NCI-H146 (cell line): ENCODE results near the gene TMPRSS4.
"Not testable (repeated sequence)": the region's sequence is repeated elsewhere in the genome, so short reads cannot be mapped to it uniquely, and the experiment has no call there.

Source experiments
- DNase-seq: peaks from one replicate; lab custom pipeline; 2025; lab: John Stamatoyannopoulos, UW

Gene TMPRSS4

GRCh38 chr11:118057251-118058145, 19.4 kb upstream of the TMPRSS4 start:
- no peak for DNase-seq

GRCh38 chr11:118058311-118059245, 18.3 kb upstream of the TMPRSS4 start:
- no peak for DNase-seq

GRCh38 chr11:118059246-118059940, 17.5 kb upstream of the TMPRSS4 start:
- no peak for DNase-seq

- no peak for DNase-seq
Measured at GRCh38 chr11:118060081-118060661, 16.7 kb upstream of the TMPRSS4 start.

DNA sequence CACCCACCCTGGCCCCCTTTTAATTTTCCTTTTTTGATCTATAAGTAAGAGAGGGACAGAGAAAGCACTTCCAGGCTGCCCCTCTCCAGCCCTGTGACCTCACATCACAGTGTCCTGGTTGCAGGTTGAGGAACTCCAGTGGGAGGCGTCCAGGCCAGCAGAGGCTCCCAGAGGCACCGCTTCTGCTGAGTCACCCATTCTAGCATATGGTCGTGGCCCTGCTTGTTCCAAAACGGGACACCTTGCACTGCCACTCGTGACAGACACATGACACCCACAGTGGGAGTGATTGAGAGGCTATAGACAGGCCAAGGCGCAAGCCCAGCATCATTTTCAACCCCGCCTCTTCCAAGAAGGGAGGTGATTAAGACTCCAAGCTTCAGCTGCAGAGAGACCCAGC, 16.0 kb upstream of the TMPRSS4 start:
- DNase-seq, result no peak

- no peak for DNase-seq
Measured at GRCh38 chr11:118061586-118062125, 15.2 kb upstream of the TMPRSS4 start.

DNA sequence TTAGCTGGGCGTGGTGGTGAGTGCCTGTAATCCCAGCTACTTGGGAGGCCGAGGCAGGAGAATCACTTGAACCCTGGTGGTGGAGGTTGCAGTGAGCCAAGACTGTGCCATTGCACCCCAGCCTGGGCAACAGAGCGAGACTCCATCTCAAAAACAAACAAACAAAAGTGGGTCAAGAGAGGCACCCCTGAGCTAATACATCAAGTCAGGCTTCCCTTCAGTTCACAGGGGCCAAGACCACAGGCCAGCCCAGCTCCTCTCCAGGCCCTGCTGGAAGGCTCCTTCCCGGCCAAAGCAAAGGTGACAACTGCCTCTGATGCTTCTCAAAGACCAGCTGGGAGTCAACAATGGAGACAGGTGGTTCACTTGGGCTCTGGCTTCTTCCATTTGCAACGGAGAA, 14.7 kb upstream of the TMPRSS4 start:
- DNase-seq, result not testable (repeated sequence)

DNA sequence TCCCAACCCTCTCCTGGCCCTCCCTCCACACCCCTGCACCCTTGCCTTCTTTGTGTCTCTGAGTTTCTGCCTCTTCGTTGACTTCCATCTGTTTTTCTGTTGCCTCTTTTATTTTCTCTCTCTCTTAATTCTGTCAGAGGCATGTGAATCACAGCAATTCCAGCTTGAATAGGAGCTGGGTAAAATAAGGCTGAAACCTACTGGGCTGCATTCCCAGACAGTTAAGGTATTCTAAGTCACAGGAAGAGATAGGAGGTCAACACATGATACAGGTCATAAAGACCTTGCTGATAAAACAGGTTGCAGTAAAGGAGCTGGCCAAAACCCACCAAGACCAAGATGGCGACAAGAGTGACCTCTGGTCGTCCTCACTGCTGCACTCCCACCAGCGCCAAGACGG, 14.2 kb upstream of the TMPRSS4 start:
- DNase-seq, result not testable (repeated sequence)

- DNase-seq, result no peak
Measured at GRCh38 chr11:118064956-118065355, 11.9 kb upstream of the TMPRSS4 start.

- DNase-seq, result no peak
Measured at GRCh38 chr11:118065384-118065783, 11.5 kb upstream of the TMPRSS4 start.

- DNase-seq, result peak; percentile 12
Measured at GRCh38 chr11:118067006-118067405, 9.9 kb upstream of the TMPRSS4 start.

DNA sequence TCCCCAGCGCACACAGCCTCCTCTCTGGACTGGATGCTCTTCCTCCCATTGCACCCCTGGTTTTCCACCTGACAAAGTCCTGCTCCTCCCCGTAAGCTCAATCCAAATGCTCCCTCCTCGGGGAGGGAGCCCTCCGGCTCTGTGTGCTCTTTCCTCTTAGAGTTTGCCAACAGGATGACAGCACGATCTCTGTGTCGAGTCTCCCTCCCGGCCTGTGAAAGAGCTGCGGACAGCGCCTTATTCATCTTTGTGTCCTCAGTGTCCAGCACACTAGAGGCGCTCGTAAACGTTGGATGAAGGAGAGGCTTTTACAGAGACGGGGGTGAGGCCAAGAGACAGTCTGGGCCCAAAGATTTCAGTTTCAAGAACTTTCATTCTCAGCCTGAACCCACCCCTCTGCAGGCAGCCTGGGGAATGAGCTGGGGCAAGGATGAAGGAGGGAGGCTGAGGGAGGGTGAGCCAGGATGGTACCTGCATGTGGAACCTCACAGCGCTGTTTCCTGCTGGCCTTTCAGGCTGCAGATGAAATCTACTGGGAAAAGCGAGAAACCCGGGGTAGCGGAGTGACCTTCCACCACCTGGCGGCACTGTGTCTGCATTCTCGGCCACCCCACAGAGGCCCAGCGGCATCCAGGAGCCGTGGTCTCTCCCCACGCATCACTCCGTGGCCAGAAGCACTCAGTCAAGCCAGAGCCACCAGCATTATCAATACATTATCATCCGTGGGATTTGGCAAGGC, 8.5 kb upstream of the TMPRSS4 start:
- no peak for DNase-seq

DNA sequence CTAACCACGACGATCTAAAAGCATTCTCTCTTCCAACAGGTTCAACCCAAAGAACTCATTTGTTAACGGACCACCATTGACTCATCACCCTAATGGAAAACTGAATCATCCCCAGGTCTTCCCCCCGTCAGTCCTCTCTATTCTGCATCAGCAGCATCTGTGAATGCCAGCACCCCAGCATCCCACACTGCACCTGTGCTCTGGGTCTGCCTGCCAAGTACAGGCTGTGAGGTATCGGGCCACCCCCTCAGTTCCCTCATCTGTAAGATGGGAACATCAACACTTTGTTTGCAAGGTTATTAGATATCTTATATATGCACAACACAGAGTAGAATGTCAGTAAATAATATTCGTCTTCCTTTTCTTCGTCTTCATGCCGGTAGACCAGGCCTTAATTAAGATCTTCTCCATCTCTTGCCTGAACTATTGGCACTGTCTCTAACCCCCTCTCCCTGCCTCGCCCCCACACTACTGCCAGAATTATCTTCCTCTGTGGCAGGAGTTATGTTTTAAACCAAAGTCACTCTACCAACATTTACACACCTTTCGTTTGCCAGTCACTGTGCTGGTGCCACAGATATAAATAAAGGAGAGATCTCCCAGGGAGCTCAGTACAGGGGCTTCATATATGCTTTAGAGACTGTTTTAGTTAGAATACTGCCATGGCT, 7.8 kb upstream of the TMPRSS4 start:
- DNase-seq, result no peak

- no peak for DNase-seq
Measured at GRCh38 chr11:118071416-118072030, 5.4 kb upstream of the TMPRSS4 start.

- no peak for DNase-seq
Measured at GRCh38 chr11:118073554-118073953, 3.3 kb upstream of the TMPRSS4 start.

DNA sequence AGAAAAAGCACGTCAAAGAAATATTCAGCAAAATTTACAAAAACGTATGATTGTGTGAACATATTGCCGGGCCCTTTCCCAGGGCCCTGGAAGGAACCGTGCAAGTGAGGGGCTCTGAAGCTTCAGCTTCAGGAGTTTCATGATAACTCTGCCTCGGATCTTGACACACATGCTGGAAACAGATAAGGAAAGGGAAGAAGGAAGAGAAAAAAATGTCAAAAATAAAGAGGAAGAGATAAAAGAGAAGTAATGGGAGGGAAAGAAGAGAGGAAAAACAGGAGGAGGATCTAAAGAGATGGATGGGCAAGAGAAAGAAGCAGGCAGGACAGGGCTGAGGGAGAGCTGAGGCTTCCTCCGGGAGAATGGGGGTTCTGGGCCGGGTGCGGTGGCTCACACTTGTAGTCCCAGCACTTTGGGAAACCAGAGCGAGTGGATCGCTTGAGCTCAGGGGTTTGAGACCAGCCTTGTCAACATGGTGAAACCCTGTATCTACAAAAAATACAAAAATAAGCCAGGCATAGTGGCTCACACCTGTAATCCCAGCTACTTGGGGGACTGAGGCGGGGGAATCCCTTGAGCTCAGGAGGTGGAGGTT, 2.7 kb upstream of the TMPRSS4 start:
- no peak for DNase-seq

DNA sequence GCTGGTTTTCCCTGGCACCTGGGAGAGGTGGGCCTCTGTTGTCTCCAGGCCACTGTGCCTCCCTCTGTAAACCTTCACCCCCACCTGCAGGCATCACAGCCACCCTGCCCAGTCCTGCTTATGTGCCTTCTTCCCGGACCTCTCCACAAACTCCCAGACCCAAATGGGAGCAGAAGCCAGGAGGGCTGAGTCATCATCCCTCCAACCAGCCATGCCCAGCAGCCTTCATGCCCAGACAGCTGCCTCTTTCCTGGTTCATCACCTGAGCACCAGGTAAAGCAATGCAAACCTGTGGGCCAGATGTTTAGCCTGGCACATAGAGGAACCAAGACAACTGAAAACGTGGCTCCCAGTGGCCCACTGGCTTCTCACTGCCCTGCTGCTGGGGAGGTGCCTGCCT, 2.1 kb upstream of the TMPRSS4 start:
- no peak for DNase-seq

DNA sequence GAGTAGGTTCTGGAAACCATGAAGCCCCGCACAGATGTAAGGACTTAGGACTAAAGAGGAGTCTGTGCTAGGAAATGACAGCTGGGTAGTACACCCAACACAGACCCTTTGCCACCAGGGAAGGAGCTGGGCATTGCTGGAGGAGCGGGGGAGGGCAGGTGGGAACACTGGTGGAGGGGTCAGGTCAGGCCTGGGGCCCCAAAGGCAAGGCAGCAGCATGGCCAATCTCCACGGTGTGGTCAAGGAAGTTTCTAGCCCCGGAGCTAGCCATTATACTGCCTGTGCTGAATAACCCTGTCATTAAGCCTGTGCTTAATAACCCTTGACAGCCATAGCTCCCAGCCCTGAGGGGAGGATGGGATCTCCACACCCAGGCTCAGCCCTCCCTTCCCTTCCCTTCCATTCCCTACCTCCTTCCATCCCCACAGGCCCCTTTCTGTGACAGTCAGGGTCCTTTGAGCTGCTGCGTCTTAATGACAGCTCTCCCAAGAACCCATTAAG, 2.1 kb downstream of the TMPRSS4 start:
- DNase-seq, result peak; percentile 10

DNA sequence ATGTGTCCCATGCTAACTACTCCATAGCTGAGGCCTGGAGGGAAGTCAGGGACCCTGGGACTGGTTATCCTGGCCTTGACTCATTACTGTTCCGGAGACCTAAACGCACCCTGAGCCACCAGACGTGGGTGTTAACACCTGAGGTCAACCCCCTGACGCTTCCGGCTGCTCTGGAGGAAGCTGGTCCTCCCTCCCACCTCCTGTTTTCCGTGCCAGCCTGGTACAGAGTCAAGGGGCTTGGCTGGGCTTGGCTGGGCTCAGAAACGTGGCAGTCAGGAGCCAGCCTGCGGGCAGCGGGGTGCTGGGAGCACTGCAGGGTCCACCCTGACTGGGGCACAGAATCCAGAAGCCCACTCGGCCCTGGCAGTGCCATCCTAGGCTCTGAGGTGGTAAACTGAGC, 2.6 kb downstream of the TMPRSS4 start:
- no peak for DNase-seq
